BE2C (cell line): ENCODE measurements around the gene NXF2.

Experiments used
- DNase-seq: peaks from one replicate; pipeline ENCODE4 v3.0.0-alpha.2; 2020
- H3K27me3 ChIP-seq: fragments of 250-450 bp; sonication (Bioruptor Pico); 2 replicates; pipeline ENCODE4 v1.5.1; 2020; ENCODE audit warnings: mild to moderate bottlenecking
- H3K36me3 ChIP-seq: fragments of 250-450 bp; sonication (Bioruptor Pico); 2 replicates; pipeline ENCODE4 v1.5.1; 2020; ENCODE audit warnings: mild to moderate bottlenecking
- H3K4me1 ChIP-seq: fragments of 250-450 bp; sonication (Bioruptor Pico); 2 replicates; pipeline ENCODE4 v1.5.1; 2020
- H3K4me3 ChIP-seq: 2 replicates; pipeline ENCODE4 v1.5.1; 2011; ENCODE audit warnings: low read depth, low read length
- H3K9me3 ChIP-seq: fragments of 250-450 bp; sonication (Bioruptor Pico); 2 replicates; pipeline ENCODE4 v1.5.1; 2020
- TF ChIP-seq, protein P1 (sequence below): IDR thresholded peaks from 2 replicates; pipeline ENCODE4 v1.5.1; 2012; ENCODE audit warnings: mild to moderate bottlenecking, low read depth, low read length

NXF2 gene

GRCh38 chrX:102345916-102346315 lies 98.9 kb downstream of the NXF2 start:
- Histone ChIP-seq H3K36me3 (no peaks in the 10 kb centered on the region), H3K4me3 (no peak overlapping the region), H3K4me1 (no peaks in the 10 kb centered on the region), H3K27me3 (no peaks in the 10 kb centered on the region), H3K9me3 (no peaks in the 10 kb centered on the region)
- TF ChIP-seq, protein P1, sequence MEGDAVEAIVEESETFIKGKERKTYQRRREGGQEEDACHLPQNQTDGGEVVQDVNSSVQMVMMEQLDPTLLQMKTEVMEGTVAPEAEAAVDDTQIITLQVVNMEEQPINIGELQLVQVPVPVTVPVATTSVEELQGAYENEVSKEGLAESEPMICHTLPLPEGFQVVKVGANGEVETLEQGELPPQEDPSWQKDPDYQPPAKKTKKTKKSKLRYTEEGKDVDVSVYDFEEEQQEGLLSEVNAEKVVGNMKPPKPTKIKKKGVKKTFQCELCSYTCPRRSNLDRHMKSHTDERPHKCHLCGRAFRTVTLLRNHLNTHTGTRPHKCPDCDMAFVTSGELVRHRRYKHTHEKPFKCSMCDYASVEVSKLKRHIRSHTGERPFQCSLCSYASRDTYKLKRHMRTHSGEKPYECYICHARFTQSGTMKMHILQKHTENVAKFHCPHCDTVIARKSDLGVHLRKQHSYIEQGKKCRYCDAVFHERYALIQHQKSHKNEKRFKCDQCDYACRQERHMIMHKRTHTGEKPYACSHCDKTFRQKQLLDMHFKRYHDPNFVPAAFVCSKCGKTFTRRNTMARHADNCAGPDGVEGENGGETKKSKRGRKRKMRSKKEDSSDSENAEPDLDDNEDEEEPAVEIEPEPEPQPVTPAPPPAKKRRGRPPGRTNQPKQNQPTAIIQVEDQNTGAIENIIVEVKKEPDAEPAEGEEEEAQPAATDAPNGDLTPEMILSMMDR = peak; percentile 63
- DNase-seq = peak; percentile 57
